ENCODE data around the gene POLN. TPM values are rescaled to one million over a fixed set of nuclear protein-coding genes. Genes with fewer than 3 reads are reported as not detected.

POLN gene
- total RNA-seq, 1 experiment from 2014 or later = 1.2 TPM

DNA sequence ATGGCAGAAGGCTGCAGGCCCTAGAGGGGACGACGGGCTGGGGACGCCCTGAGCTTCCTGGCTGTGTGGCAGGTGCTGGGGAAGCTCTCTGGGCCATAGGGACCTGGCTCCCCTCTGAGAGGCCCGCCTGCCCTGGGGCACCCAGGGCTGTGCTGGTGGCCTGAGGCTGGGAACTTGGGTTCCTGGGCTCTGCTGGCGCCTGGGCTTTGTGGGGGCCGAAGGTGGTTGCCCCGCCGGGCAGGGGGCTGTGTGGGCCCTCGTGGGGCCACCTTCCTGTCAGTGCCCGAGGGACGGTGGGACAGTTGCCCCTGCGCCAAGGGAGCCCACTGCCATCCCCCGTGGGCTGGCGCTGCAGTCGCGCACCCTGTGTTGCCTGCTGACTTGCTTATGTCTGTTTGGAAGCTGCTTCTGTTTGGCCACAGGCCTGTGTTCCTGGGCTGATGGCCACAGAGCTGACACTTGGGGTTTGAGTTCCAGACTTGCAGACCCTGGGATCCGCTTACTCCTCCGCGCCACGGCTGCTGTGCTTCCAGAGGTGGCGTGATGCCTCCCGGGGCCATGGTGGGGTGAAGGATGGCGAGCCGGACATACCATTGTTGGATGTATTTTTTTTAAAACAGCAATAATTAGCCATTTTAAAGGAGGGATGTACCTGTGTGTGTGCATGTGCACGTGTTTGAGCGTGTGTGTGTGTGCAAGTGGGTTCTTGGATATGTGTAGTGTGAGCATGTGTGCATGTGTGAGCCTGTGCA lies 174.3 kb downstream of the POLN start:
- H3K9me3 ChIP-seq = no peaks in the 10 kb centered on the region
- no peaks in the 10 kb centered on the region; the same call in 1 of the 2 replicates for H3K36me3 ChIP-seq (ENCODE audit: control insufficient read depth, insufficient read depth, low read length)
- DNase-seq = no peak
- TF ChIP-seq, protein P1, sequence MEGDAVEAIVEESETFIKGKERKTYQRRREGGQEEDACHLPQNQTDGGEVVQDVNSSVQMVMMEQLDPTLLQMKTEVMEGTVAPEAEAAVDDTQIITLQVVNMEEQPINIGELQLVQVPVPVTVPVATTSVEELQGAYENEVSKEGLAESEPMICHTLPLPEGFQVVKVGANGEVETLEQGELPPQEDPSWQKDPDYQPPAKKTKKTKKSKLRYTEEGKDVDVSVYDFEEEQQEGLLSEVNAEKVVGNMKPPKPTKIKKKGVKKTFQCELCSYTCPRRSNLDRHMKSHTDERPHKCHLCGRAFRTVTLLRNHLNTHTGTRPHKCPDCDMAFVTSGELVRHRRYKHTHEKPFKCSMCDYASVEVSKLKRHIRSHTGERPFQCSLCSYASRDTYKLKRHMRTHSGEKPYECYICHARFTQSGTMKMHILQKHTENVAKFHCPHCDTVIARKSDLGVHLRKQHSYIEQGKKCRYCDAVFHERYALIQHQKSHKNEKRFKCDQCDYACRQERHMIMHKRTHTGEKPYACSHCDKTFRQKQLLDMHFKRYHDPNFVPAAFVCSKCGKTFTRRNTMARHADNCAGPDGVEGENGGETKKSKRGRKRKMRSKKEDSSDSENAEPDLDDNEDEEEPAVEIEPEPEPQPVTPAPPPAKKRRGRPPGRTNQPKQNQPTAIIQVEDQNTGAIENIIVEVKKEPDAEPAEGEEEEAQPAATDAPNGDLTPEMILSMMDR (IDR thresholded peaks at IDR 0.05; ENCODE audit: insufficient read depth in 1 of 2, low read depth in 1 of 2, low read length in 1 of 2, severe bottlenecking in 1 of 2, unreplicated experiment in 1 of 2) = no peak
- H3K4me1 Mint-ChIP-seq (ENCODE audit: low read depth, unreplicated experiment) = no peaks in the 10 kb centered on the region
- no peaks in the 10 kb centered on the region for H3K27me3 Mint-ChIP-seq (ENCODE audit: insufficient read depth, unreplicated experiment)
- H3K27me3 ChIP-seq (replicated peaks; ENCODE audit: control insufficient read depth, insufficient read depth, low read length) = no peaks in the 10 kb centered on the region
- H3K4me3 Mint-ChIP-seq (ENCODE audit: unreplicated experiment) = no peak overlapping the region
- ChIA-PET POLR2A (no interaction called here), CTCF (no interaction called here)
- BruUV-seq (replicated peaks) = no TSS peak
- intact Hi-C loops (cut with micrococcal nuclease; ENCODE audit: unreplicated experiment) = no loop called here
- peaks cover 12% of the 10 kb centered on the region for H3K4me1 ChIP-seq
- H3K36me3 Mint-ChIP-seq (ENCODE audit: insufficient read depth, unreplicated experiment) = peaks cover 12% of the 10 kb centered on the region
- no peak overlapping the region for H3K27ac Mint-ChIP-seq (ENCODE audit: unreplicated experiment)
- H3K9me3 Mint-ChIP-seq (ENCODE audit: unreplicated experiment) = no peaks in the 10 kb centered on the region
- H3K4me3 ChIP-seq (ENCODE audit: low read depth, low read length) = no peak overlapping the region

DNA sequence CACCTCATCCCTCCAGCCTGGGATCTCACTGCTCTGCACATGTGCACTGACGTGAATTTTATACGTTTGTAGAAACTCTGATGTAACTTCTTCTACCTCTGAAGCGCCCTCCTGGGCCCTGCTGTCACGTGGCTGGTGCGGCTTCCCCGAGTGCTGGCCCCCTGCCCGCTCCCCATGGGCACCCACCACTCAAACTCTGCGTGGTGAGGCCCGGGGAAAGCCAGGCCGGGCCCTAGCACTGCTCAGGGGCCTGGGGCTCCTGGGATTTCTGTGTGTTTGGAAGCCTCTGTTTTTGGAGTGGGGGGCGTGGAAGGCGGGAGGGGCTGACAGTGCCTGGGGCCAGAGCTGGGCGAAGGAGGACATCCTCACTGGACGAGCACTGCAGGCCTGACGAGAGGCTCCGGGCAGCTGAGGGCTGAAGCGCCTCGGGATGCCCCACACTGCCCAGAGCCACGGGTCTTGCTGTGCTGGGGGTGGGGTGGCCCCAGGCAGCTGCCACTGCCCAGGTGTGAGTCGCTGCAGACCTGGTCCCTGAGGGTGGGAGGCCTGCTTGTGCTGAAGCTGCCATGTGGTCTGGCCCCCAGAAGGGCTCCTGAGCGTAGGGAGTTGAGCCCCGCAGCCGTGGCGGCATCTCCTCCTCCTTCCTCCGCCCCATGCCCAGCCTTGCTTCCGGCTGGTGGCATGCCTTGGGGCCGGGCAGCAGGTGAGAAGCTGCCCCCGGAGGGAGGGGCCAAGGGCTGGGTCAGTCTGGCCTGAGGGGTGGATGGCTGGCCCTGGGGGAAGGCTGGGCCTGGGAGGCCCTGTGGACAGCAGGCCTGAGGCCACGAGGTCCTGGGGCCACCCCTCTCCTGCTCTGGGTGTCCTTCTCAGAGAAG lies 175.1 kb downstream of the POLN start:
- H3K4me1 Mint-ChIP-seq (ENCODE audit: low read depth, unreplicated experiment) = no peaks in the 10 kb centered on the region
- CTCF ChIA-PET = no interaction called here
- H3K36me3 Mint-ChIP-seq (ENCODE audit: insufficient read depth, unreplicated experiment) = peaks cover 12% of the 10 kb centered on the region
- H3K36me3 ChIP-seq (ENCODE audit: control insufficient read depth, insufficient read depth, low read length) = no peaks in the 10 kb centered on the region; the same call in 1 of the 2 replicates
- H3K9me3 ChIP-seq = no peaks in the 10 kb centered on the region
- intact Hi-C loops (cut with micrococcal nuclease; ENCODE audit: unreplicated experiment) = no loop called here
- no peak for DNase-seq
- no peak overlapping the region for H3K4me3 Mint-ChIP-seq (ENCODE audit: unreplicated experiment)
- no peaks in the 10 kb centered on the region for H3K9me3 Mint-ChIP-seq (ENCODE audit: unreplicated experiment)
- H3K4me3 ChIP-seq (ENCODE audit: low read depth, low read length) = no peak overlapping the region
- TF ChIP-seq, protein P1 (IDR thresholded peaks at IDR 0.05; ENCODE audit: insufficient read depth in 1 of 2, low read depth in 1 of 2, low read length in 1 of 2, severe bottlenecking in 1 of 2, unreplicated experiment in 1 of 2) = no peak
- H3K27ac Mint-ChIP-seq (ENCODE audit: unreplicated experiment) = no peak overlapping the region
- no peaks in the 10 kb centered on the region for H3K27me3 ChIP-seq (replicated peaks; ENCODE audit: control insufficient read depth, insufficient read depth, low read length)
- BruUV-seq (replicated peaks) = no TSS peak
- POLR2A ChIA-PET = no interaction called here
- H3K4me1 ChIP-seq = peaks cover 7% of the 10 kb centered on the region
- H3K27me3 Mint-ChIP-seq (ENCODE audit: insufficient read depth, unreplicated experiment) = no peaks in the 10 kb centered on the region

DNA sequence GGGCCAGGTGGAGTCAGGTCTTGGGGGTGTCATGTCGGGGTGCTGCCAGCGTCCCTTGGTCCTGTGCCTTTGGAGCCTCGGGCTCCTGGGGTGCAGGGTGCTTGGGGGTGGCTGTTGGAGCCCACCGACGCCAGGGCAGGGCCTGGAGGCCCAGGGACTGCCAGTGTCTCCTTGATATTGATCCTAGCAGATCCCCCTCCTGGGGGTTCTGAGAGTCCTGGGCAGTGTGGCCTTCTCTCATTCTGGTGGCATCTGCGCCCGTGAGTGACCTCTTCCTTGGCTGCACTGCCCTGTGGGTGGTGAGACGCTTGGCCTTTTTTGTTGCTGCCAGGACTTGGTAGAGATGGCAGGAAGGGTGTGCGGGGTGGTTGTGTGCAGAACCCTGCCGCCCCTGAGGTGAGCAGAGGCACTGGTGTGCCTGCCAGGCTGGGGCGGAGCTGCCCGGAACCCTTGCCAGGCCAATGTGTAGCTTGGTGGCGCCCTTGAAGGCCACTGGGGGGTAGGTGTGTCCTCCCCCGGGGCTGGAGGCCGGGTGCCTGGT lies 175.8 kb downstream of the POLN start:
- no peaks in the 10 kb centered on the region; the same call in 1 of the 2 replicates for H3K36me3 ChIP-seq (ENCODE audit: control insufficient read depth, insufficient read depth, low read length)
- Mint-ChIP-seq H3K4me3 (ENCODE audit: unreplicated experiment) (no peak overlapping the region), H3K27ac (ENCODE audit: unreplicated experiment) (no peak overlapping the region), H3K27me3 (ENCODE audit: insufficient read depth, unreplicated experiment) (no peaks in the 10 kb centered on the region), H3K4me1 (ENCODE audit: low read depth, unreplicated experiment) (no peaks in the 10 kb centered on the region), H3K9me3 (ENCODE audit: unreplicated experiment) (no peaks in the 10 kb centered on the region), H3K36me3 (ENCODE audit: insufficient read depth, unreplicated experiment) (peaks cover 10% of the 10 kb centered on the region)
- BruUV-seq (replicated peaks) = no TSS peak
- ChIA-PET CTCF (no interaction called here), POLR2A (no interaction called here)
- no peak overlapping the region for H3K4me3 ChIP-seq (ENCODE audit: low read depth, low read length)
- TF ChIP-seq, protein P1 (IDR thresholded peaks at IDR 0.05; ENCODE audit: insufficient read depth in 1 of 2, low read depth in 1 of 2, low read length in 1 of 2, severe bottlenecking in 1 of 2, unreplicated experiment in 1 of 2) = no peak
- DNase-seq = no peak
- no peaks in the 10 kb centered on the region for H3K9me3 ChIP-seq
- intact Hi-C loops (cut with micrococcal nuclease; ENCODE audit: unreplicated experiment) = no loop called here
- no peaks in the 10 kb centered on the region for H3K4me1 ChIP-seq
- H3K27me3 ChIP-seq (replicated peaks; ENCODE audit: control insufficient read depth, insufficient read depth, low read length) = no peaks in the 10 kb centered on the region

Data from Caco-2 (cell line).